ENCODE measurements around the gene HK3.

GRCh38 chr5:176864755-176865154 is 34.4 kb downstream of the HK3 start:
- TF ChIP-seq CTCF (conservative IDR thresholded peaks at IDR 0.05; ENCODE audit: low read depth, low read length) = no peak
- TF ChIP-seq EZH2 (IDR thresholded peaks at IDR 0.05; ENCODE audit: low read length, unreplicated experiment) = no peak
